Neural progenitor cell (in vitro differentiated cells): Measurements from ENCODE around the gene SLC26A4.

Experiments used
- EZH2 ChIP-seq: fragments of 200-600 bp; sonication (generic); IDR thresholded peaks from 2 replicates; pipeline ENCODE4 v1.6.1; 2017; ENCODE audit warnings: antibody characterized with exemption, mild to moderate bottlenecking, moderate library complexity
- TF ChIP-seq, protein P1 (sequence below): fragments of 200-600 bp; sonication (generic); IDR thresholded peaks from 2 replicates; pipeline ENCODE4 v1.5.1; 2017; ENCODE audit warnings: antibody characterized with exemption, mild to moderate bottlenecking

- TF ChIP-seq, protein P1, sequence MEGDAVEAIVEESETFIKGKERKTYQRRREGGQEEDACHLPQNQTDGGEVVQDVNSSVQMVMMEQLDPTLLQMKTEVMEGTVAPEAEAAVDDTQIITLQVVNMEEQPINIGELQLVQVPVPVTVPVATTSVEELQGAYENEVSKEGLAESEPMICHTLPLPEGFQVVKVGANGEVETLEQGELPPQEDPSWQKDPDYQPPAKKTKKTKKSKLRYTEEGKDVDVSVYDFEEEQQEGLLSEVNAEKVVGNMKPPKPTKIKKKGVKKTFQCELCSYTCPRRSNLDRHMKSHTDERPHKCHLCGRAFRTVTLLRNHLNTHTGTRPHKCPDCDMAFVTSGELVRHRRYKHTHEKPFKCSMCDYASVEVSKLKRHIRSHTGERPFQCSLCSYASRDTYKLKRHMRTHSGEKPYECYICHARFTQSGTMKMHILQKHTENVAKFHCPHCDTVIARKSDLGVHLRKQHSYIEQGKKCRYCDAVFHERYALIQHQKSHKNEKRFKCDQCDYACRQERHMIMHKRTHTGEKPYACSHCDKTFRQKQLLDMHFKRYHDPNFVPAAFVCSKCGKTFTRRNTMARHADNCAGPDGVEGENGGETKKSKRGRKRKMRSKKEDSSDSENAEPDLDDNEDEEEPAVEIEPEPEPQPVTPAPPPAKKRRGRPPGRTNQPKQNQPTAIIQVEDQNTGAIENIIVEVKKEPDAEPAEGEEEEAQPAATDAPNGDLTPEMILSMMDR = no peak
- TF ChIP-seq EZH2 = no peak
Measured at GRCh38 chr7:107687656-107688055, 27.0 kb downstream of the SLC26A4 start.
